Ovary (tissue), 3 donors: Measurements from ENCODE around the gene BBS9.

Experiments used
- CTCF ChIP-seq, 3 donors: fragments of 450-650 bp in 2 of 3; fragments of 200-600 bp in 1 of 3; IDR thresholded peaks; one replicate each; pipeline versions ENCODE4 v1.5.1 to v1.8.0; 2016 to 2022; ENCODE audit warnings: antibody characterized with exemption in 3 of 3, mild to moderate bottlenecking in 1 of 3
- POLR2A ChIP-seq: fragments of 450-650 bp; IDR thresholded peaks from one replicate; pipeline ENCODE4 v1.6.1; 2017; ENCODE audit warnings: antibody characterized with exemption, mild to moderate bottlenecking, moderate library complexity
- donor health status: DM: no; HTN: no; CAD: no.

GRCh38 chr7:33156441-33156840 lies 27.1 kb downstream of the BBS9 start:
- TF ChIP-seq CTCF (IDR thresholded peaks at IDR 0.05) (no peak), POLR2A (no peak)
